Activated CD4-positive, CD25-positive, alpha-beta regulatory T cell treated with anti-CD3 and anti-CD28 coated beads, Interleukin-2, amount 50 U/mL, for 24 hours (primary cell): Measurements from ENCODE around the gene NKTR.
"Not testable (repeated sequence)": the region's sequence is repeated elsewhere in the genome, so short reads cannot be mapped to it uniquely, and the experiment has no call there.

ENCODE experiments used
- ATAC-seq, 2 donors: fragments of 150-1000 bp; cut with Tn5 transposase; one replicate each; pipeline ENCODE4 v1.10.0; 2021; ENCODE audit warnings: mild to moderate bottlenecking in 1 of 2, moderate library complexity in 1 of 2

NKTR gene

DNA sequence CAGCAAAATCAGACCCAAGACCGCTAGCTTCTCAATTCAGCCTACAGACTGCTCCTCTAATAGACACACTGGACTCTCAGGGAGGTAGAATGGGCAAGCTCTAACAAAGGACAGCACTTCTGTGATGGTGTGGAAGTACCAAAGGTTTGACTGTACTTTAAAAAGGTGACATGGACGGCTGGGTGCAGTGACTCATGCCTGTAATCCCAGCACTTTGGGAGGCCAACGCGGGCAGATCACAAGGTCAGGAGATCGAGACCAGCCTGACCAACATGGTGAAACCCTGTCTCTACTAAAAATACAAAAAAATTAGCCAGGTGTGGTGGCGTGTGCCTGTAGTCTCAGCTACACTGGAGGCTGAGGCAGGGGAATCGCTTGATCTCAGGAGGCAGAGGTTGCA, 3.4 kb upstream of the NKTR start:
- ATAC-seq = not testable (repeated sequence)

DNA sequence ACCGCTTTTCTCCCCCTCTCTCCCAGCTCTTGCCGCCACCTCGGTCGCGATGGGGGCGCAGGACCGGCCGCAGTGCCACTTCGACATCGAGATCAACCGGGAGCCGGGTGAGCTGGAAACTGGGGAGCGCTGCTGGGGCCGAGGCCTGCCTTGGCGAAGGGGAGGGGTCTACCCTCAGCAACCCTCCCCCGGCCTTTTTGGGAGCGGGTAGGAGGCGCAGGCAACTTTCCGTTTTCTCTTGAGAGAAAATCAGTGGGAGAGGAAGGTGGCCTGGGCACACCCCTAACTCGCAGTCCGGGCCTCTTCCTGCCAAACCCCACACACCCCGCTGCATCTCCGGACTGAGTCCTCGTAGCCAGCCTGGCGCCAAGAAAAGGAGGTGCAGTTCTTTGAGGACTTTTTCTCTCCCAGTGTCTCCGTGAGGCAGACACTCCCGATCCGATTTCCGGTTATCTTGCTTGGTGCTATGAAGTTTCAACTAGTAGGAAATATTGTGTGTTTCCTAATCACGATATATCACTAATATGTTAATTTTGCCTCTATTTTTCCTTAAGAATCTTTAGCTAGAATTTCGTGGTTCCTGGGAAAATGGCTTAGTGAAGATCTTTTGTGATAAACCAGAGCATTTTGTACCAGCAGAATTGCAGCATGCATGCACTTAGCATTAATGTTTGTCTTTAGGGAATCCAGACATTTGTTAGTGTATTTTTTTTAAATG, 631 bp downstream of the NKTR start:
- ATAC-seq = peak; percentile 9 to 12

DNA sequence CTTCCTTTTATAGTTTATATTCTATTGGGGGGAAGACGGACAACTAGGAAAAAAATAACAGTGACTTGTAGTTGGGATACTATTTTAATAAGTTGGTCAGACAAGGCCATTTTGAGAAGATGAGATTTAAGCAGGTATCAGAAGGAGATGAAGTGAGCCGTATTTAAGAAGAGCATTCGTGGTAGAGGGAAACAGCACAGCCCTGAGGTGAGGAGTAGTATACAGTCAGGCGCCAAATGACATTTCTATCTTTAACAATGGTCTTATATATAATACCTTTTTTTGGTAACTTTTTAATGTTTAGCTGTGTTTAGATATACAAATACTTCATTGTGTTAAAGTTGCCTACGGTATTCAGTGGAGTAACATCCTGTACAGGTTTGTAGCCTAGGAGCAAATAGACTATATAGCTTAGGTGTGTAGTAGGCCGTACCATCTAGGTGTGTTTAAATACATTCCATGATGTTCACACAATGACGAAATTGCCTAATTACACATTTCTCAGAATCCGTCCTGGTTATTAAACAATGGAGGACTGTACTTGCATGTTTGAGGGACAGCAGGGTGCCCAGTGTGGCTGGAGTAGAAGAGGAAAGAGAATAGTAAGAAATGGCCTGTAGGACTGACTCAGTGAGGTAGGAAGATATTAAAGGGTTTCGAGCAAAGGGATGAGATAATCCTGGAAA, 1.6 kb downstream of the NKTR start:
- no peak for ATAC-seq

DNA sequence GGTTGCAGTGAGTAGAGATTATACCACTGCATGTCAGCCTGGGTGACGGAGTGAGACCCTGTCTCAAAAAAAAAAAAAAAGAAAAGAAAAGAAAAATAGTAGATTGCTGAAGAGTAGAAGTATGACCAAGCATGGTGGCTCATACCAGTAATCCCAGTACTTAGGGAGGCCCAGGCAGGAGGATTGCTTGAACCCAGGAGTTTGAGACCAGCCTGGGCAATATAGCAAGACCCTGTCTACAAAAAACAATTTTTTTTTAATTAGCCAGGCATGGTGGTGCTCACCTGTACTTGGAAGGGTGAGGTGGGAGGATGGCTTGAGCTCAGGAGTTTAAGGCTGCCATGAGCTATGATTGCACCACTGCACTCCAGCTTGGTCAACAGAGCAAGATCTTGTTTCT, 2.5 kb downstream of the NKTR start:
- ATAC-seq = no peak

DNA sequence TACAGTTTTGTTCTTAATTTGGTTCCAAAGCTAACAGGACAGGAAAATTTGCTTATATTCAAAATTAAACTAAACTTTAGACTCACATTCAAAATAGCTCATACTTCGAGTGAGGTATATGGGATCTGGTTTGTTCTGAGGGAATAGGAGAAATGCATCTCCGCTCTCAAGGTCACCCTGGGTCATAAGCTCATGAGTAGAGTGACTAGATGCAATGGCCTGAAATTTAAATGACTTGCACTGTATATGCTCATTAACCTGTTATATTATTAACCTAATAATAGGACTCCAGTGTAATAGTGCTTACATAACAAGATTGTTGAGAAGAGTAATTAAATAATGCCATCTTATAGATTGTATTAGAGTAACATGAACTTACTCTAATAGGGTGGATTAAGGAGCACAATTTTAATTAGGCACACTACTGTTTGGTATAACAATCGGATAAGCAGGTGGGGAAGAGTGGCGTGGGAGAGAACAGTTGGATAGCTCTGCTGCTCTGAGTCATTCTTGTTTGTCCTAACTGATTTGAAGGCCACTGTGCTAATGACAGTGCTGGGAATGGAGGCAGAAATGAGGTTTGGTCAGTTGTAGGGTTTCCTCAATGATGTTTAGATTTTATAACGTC, 5.2 kb downstream of the NKTR start:
- ATAC-seq = no peak

GRCh38 chr3:42608581-42608980, 8.1 kb downstream of the NKTR start:
- no peak for ATAC-seq

DNA sequence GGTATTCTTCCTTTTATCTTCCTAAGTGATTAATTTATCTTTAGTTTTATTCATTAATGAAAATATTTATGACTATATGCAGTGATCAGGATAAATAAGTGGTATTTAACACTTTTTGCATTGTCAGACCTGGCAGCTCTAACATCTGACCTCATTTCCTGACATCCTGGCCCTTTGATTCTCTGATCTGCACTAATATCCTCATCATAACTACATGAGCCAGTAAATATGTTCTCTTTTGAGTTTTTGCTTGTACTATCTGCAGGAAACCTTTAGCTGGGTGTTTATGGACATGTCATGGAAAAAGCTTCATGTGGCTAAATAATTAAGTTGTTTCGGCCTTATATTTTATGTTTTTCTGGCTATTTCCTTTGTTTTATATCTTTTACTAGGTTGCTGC, 10.5 kb downstream of the NKTR start:
- ATAC-seq = peak; percentile 49 to 56

DNA sequence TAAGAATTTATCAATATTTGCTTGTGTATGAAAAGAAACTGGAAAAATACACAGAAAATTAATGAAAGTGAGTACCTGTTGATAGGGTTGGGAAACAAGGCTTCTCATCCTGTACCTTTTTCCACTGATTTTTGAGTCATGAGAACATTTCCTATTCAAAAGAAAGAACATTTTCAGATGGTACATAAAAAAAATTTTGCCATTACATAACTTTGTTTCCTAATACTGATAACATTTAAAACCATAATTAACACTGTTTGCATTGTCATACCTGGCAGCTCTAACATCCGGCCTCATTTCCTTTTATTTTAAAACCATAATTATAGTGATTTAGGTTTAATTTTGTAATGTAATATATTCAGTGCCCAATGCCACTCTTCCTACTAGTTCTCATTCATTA, 11.7 kb downstream of the NKTR start:
- no peak for ATAC-seq

DNA sequence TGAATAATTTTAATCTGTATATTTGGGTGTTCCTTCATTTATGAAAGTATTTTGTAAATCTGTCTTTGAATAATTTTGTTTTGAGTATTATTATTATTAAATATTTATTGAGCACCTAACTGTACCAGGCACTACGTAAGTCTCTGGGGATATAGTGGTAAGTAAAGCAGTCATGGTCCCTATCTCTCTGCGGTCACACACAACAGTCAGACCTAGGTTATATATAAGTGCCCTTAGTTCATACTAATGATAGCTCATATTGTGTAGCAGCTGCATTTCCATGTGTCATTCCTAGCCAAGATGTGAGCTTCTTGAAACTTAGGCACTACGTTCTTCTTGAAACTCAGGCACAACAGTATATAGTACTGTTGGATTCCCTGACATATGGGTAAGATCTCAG, 12.4 kb downstream of the NKTR start:
- peak in 1 of 2 donors; percentile 48 for ATAC-seq

GRCh38 chr3:42613462-42613861, 13.0 kb downstream of the NKTR start:
- peak in 1 of 2 donors; percentile 56 for ATAC-seq

DNA sequence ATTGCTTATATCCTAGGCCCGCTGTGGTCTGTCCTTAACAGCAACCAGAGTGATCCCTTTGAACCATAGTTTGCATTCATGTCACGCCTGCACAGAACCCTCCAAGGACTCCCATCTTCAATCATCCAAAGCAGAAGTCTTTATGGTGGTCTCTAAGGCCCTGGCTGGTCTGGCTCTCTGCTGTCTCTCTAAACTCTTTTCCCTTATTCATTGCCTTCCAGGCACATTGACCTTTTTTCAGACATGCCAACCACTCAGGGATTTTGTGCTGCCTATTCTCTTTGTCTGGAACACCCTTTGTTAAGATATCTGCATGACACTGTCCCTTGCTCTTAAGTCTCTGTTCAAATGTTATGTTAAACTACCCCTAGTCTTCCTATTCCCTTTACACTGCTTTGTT, 31.1 kb downstream of the NKTR start:
- ATAC-seq = no peak

- no peak for ATAC-seq
Observed at GRCh38 chr3:42632146-42632545, 31.7 kb downstream of the NKTR start.

DNA sequence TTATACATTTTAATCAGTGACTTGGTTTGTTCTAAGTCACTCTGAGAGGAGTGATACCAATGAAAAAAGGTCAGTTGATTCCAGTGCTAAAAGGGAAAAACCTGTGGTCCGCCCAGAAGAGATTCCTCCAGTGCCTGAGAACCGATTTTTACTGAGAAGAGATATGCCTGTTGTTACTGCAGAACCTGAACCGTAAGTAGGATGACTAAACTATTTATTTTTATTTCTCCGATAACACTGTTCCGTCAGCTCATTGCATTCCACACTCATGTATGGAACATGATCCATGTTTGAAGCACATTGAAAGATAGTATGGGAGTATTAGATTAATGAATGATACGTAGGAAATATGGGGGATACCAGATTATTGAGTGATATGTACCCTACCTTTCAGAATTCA, 33.1 kb downstream of the NKTR start:
- no peak for ATAC-seq

- peak; percentile 33 to 36 for ATAC-seq
Observed at GRCh38 chr3:42635111-42635510, 34.6 kb downstream of the NKTR start.

- ATAC-seq = no peak
Observed at GRCh38 chr3:42637001-42637400, 36.5 kb downstream of the NKTR start.

- ATAC-seq = peak; percentile 87 to 89
Observed at GRCh38 chr3:42638339-42638842, 37.9 kb downstream of the NKTR start.

DNA sequence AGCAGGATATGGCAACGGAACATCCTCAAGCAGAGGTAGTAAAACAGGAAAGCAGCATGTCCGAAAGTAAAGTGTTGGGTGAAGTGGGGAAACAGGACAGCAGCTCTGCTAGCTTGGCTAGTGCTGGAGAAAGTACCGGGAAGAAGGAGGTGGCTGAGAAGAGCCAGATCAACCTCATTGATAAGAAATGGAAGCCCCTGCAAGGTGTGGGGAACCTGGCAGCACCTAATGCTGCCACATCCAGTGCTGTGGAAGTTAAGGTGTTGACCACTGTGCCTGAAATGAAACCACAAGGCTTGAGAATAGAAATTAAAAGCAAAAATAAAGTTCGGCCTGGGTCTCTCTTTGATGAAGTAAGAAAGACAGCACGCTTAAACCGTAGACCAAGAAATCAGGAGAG, 38.7 kb downstream of the NKTR start:
- no peak for ATAC-seq

- ATAC-seq = no peak
Observed at GRCh38 chr3:42640129-42640528, 39.6 kb downstream of the NKTR start.

GRCh38 chr3:42640771-42641370, 40.4 kb downstream of the NKTR start:
- ATAC-seq = no peak

- no peak for ATAC-seq
Observed at GRCh38 chr3:42647821-42648459, 47.5 kb downstream of the NKTR start.

DNA sequence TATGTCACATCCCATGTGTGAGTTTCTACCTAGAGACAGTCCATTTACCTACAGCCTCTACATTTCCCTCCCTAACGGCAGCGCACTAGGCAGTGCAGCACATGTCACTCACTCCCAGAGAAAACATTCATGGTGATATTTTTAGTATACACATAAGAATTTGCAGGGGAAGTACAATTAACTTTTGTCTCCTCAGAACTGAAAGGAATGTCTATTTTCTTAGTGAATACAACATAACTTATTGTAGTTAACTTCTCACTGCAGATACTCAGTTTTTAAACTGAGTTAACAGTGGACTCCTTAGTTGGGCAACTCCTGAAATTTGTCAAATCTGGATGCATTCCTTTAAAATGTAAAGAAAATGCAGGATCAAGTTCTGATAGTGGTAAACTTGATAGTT, 48.5 kb downstream of the NKTR start:
- no peak for ATAC-seq

DNA sequence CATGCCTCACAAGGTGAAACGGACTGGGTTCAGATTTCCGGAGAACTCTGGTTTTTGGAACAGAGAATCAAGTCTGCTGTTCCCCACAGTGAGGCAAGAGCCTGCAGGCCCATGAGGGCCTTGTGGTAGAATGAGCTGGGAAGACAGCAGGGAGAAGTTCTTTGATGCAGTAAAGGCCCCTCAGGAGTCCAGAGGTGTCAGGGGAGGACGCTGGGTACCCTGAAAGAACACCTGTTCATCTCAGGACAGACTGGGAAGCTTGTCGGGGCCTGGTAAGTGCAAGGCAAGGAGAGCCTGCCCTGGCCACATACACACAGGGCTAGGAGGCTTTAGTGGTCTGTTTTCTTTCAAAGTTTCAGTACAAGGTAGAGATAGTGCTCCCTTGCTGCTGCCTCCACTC, 49.3 kb downstream of the NKTR start:
- ATAC-seq = no peak
